SU-DHL-6 (cell line): ENCODE data around the gene RASA3.

Experiments used
- H2AFZ ChIP-seq: fragments of 200-600 bp; sonication (generic); 2 replicates; pipeline ENCODE4 v1.6.1; 2014; ENCODE audit warnings: low read depth, mild to moderate bottlenecking, moderate library complexity, mixed read lengths, antibody characterized with exemption, low read length; ENCODE audit not compliant: severe bottlenecking
- H3F3A ChIP-seq: fragments of 200-600 bp; shearing (Covaris generic); 2 replicates; pipeline ENCODE4 v1.6.0; 2016; ENCODE audit warnings: antibody characterized with exemption, mild to moderate bottlenecking; ENCODE audit not compliant: insufficient read depth
- H3K27ac ChIP-seq: fragments of 200-600 bp; sonication (generic); 2 replicates; pipeline ENCODE4 v1.5.1; 2016; ENCODE audit warnings: low read depth, mild to moderate bottlenecking, low read length, moderate library complexity, mixed read lengths
- H3K27me3 ChIP-seq: fragments of 200-600 bp; sonication (generic), shearing (Covaris generic); 2 replicates; pipeline ENCODE4 v1.6.0; 2014; ENCODE audit warnings: mild to moderate bottlenecking, low read length
- H3K36me3 ChIP-seq: fragments of 200-600 bp; sonication (generic); 2 replicates; pipeline ENCODE4 v1.6.1; 2014; ENCODE audit warnings: mild to moderate bottlenecking, low read length, mixed read lengths
- H3K4me2 ChIP-seq: fragments of 300-600, 200-600 bp; shearing (Covaris generic), sonication (generic); 2 replicates; pipeline ENCODE4 v1.6.0; 2014; ENCODE audit warnings: low read length, low read depth, mild to moderate bottlenecking; ENCODE audit not compliant: poor library complexity, severe bottlenecking
- H3K4me3 ChIP-seq: fragments of 200-600 bp; sonication (generic); 2 replicates; pipeline ENCODE4 v1.5.1; 2014; ENCODE audit warnings: antibody characterized with exemption, low read length, mild to moderate bottlenecking, mixed read lengths; ENCODE audit not compliant: insufficient read depth, poor library complexity, severe bottlenecking
- H3K79me2 ChIP-seq: fragments of 200-600 bp; sonication (generic); 2 replicates; pipeline ENCODE4 v1.6.1; 2014; ENCODE audit warnings: mild to moderate bottlenecking, low read length, moderate library complexity; ENCODE audit not compliant: insufficient read depth
- H3K9ac ChIP-seq: fragments of 200-600 bp; sonication (generic); 2 replicates; pipeline ENCODE4 v1.7.0; 2014; ENCODE audit warnings: mild to moderate bottlenecking, low read length
- H3K9me2 ChIP-seq: fragments of 200-600 bp; sonication (generic); replicated peaks from 2 replicates; pipeline ENCODE4 v1.6.1; 2014; ENCODE audit warnings: low read length; ENCODE audit not compliant: insufficient read depth
- H3K9me3 ChIP-seq: fragments of 200-600 bp; sonication (generic); 2 replicates; pipeline ENCODE4 v1.6.1; 2014; ENCODE audit warnings: low read length, mixed read lengths; ENCODE audit not compliant: insufficient read depth
- H4K20me1 ChIP-seq: fragments of 200-600 bp; sonication (generic); 2 replicates; pipeline ENCODE4 v1.6.1; 2014; ENCODE audit warnings: low read depth, mild to moderate bottlenecking, antibody characterized with exemption, low read length, moderate library complexity, mixed read lengths
- CTCF ChIP-seq: fragments of 200-600 bp; sonication (generic); IDR thresholded peaks from one replicate; pipeline ENCODE4 v1.5.1; 2017; ENCODE audit warnings: antibody characterized with exemption, mild to moderate bottlenecking, low read length, moderate library complexity; ENCODE audit not compliant: insufficient read depth, poor library complexity, severe bottlenecking
- EZH2phosphoT487 ChIP-seq: fragments of 200-600 bp; sonication (generic), shearing (Covaris generic); conservative IDR thresholded peaks from 2 replicates; pipeline ENCODE4 v1.6.1; 2018; ENCODE audit warnings: mild to moderate bottlenecking, antibody characterized with exemption, low read length, moderate library complexity, mixed read lengths

RASA3 gene

GRCh38 chr13:114110091-114110829 is 22.2 kb downstream of the RASA3 start:
- Histone ChIP-seq H3K9me2 (no peaks in the 10 kb centered on the region), H3K9ac (no peak overlapping the region), H3K4me2 (no peak overlapping the region), H3K27ac (no peak overlapping the region), H3K79me2 (no peaks in the 10 kb centered on the region), H4K20me1 (no peaks in the 10 kb centered on the region), H3F3A (no peaks in the 10 kb centered on the region), H2AFZ (no peak overlapping the region), H3K9me3 (no peaks in the 10 kb centered on the region), H3K4me3 (no peak overlapping the region), H3K36me3 (no peaks in the 10 kb centered on the region), H3K27me3 (no peaks in the 10 kb centered on the region)
- TF ChIP-seq CTCF (no peak), EZH2phosphoT487 (no peak)

GRCh38 chr13:114109641-114110041 is 22.8 kb downstream of the RASA3 start:
- no peaks in the 10 kb centered on the region for H3K36me3 ChIP-seq
- H3K79me2 ChIP-seq, result no peaks in the 10 kb centered on the region
- H3K4me3 ChIP-seq, result no peak overlapping the region
- no peak overlapping the region for H3K9ac ChIP-seq
- no peak overlapping the region for H2AFZ ChIP-seq
- H4K20me1 ChIP-seq, result no peaks in the 10 kb centered on the region
- H3K27ac ChIP-seq, result no peak overlapping the region
- H3F3A ChIP-seq, result no peaks in the 10 kb centered on the region
- no peaks in the 10 kb centered on the region for H3K27me3 ChIP-seq
- no peak for TF ChIP-seq CTCF
- TF ChIP-seq EZH2phosphoT487, result no peak
- no peaks in the 10 kb centered on the region for H3K9me2 ChIP-seq
- no peak overlapping the region for H3K4me2 ChIP-seq
- no peaks in the 10 kb centered on the region for H3K9me3 ChIP-seq

GRCh38 chr13:114108894-114109293 is 23.5 kb downstream of the RASA3 start:
- Histone ChIP-seq H3K9ac (no peak overlapping the region), H2AFZ (no peak overlapping the region), H3K36me3 (no peaks in the 10 kb centered on the region), H3K4me3 (no peak overlapping the region), H3K9me3 (no peaks in the 10 kb centered on the region), H3K9me2 (no peaks in the 10 kb centered on the region), H3K27ac (no peak overlapping the region), H3K27me3 (no peaks in the 10 kb centered on the region), H3K4me2 (no peak overlapping the region), H3K79me2 (no peaks in the 10 kb centered on the region), H3F3A (no peaks in the 10 kb centered on the region), H4K20me1 (no peaks in the 10 kb centered on the region)
- TF ChIP-seq EZH2phosphoT487 (no peak), CTCF (no peak)
